HG02588 (cell line): ENCODE results near the gene HSD11B1.
"Not testable (repeated sequence)": the region's sequence is repeated elsewhere in the genome, so short reads cannot be mapped to it uniquely, and the experiment has no call there.

ENCODE experiments used
- ATAC-seq: cut with Tn5 transposase; IDR thresholded peaks from one replicate; pipeline ENCODE4 v1.9.1; 2021; ENCODE audit warnings: mild to moderate bottlenecking, moderate library complexity; ENCODE audit not compliant: unreplicated experiment

Gene HSD11B1

DNA sequence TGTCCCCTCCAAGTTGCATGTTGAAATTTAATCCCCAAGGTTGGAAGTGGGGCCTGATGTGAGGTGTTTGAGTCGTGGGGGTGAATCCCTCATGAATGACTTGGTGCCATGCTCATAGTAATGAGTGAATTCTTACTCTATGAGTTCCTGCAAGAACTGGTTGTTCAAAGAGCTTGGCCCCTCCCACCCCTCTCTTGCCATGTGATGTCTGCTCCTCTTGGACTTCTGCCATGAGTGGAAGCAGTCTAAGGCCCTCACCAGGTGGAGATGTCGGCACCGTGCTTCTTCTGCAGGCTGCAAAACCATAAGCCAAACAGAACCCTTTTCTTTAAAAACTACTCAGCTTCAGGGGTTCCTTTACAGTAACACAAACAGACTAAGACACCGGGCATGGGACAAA, 15.2 kb upstream of the HSD11B1 start:
- ATAC-seq = no peak

DNA sequence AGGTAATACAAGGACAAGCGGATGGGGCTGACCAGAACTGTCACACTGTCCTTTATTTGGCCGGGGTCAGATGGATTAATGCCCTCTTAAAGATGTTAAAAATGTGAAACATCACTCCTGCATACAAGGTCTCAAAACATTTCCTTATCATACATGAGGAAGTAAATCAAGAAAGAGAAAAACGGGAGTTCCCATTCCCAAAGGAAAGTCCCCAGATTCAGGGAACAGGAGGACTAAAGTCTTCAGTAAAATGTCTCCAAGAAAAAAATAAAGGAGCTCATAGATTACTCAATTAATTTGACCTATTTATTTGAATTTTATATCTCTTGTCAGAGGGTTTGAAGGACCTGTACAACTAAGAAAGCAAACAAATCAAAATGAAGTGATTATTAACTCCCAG, 13.4 kb upstream of the HSD11B1 start:
- no peak for ATAC-seq

DNA sequence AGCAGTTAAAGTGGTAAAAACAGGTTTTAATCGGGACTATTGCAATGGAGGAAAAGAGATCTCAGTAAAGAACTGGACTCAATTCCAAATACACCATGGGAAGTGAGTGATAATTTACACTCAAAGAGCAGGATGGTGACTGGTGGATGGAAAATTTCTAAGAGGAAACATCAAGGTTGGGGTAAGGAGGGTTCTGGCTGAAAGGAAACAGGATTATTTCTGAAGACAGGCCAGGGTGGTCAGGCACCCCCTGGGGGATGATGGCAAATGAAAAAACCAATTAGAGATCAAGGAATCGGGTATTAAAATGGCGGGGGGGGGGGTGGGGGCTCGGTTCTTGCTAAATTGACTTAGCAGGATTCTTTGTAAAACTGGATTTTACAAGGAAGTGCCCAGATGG, 12.3 kb upstream of the HSD11B1 start:
- no peak for ATAC-seq

DNA sequence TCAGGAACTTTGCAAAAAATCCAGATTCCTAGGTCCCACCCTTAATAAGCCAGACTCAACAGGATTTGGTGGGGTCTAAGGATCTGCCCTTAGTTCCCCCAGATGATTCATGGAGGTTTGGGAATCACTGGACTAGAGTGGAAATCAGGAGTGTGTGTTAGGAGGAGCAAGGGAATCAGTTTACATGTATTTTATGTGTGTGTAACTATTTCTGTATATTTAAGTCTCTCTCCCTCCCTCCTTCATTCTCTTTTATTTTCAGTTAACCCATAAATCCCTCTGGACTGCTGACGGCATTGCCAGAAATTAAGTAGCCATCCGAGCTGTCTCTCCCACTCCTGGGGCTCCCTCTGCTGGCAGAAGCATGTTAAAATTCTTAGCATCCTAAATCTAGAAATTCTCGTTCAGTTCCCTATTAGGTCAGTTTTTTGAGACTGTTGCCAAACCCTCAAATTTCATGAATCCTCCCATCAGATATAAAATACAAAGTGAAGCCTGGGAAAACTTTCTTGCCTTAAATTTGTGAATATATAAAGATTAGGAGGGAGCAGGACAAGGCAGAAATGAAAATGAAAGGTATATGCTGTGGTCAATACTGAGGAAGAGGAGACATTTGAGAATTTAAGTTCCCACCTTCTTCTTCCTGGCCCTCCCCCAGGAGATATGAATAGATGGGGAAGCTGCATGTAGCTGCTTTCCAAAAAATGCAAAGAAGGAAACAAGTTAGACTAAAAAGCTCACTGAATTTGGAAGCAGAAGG, 11.7 kb upstream of the HSD11B1 start:
- peak; percentile 70 for ATAC-seq

DNA sequence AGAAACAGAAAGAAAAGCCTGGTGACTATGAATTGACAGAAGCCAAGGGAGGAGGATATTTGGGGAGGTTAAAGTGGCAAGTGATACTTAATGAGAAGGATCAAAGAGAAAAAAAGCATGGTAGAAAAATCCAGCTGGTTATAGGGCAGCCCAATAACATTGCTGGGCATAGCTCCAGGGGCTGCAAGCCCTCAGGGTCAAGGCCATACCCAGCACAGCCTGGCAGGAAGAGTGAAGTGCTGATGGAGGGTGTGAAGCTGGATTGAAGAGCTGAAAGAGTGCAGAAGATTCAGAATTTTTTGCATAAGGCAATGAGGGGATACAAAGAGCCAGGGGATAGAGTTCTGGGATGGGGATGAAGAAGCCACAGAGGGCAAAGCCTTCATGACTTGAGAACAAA, 8.0 kb upstream of the HSD11B1 start:
- ATAC-seq = no peak

DNA sequence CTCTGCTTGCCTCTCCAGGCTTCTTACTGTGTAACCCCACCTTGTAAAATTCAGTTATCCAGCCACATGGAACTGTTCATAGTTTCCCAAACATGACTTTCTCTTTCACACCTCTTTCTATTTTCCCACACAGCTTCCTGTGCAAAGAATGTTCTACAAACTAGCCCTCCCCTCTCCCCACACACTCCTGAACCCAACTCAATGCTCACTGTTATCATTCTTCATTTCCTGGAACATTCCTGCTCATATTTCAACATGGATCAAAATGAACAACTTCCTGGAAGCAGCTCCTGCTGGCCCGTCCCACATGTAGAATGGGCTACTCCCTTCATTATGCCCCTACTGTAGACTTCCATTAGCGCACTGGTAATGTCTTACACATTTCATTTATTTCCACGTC, 7.5 kb upstream of the HSD11B1 start:
- no peak for ATAC-seq

DNA sequence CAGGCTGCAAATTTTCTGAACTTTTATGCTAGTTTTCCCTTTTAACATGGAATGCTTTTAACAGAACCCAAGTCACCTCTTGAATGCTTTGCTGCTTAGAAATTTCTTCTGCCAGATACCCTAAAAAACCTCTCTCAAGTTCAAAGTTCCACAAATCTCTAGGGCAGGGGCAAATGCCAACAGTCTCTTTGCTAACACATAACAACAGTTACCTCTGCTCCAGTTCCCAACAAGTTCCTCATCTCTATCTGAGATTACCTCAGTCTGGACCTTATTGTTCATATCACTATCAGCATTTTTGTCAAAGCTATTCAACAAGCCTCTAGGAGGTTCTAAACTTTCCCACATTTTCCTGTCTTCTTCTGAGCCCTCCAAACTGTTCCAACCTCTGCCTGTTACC, 4.0 kb upstream of the HSD11B1 start:
- not testable (repeated sequence) for ATAC-seq

DNA sequence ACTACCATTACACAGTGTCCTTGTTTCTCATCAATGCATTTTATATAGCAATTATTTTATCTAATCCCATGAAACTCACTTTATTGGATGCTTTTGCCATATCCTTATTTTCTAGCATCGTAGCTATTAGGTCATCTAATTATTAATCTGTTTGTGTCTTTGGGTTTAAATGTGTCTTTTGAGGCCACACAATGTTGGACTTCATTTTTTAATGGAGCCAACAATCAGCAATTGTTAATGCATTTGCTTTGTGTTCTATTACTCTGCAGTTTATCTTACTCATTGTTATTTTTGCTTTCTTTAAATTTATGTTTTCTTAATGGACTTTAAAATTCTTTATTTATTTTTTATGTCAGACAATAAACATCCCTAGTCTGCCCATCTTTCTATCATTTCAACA, 1.8 kb upstream of the HSD11B1 start:
- ATAC-seq = no peak

DNA sequence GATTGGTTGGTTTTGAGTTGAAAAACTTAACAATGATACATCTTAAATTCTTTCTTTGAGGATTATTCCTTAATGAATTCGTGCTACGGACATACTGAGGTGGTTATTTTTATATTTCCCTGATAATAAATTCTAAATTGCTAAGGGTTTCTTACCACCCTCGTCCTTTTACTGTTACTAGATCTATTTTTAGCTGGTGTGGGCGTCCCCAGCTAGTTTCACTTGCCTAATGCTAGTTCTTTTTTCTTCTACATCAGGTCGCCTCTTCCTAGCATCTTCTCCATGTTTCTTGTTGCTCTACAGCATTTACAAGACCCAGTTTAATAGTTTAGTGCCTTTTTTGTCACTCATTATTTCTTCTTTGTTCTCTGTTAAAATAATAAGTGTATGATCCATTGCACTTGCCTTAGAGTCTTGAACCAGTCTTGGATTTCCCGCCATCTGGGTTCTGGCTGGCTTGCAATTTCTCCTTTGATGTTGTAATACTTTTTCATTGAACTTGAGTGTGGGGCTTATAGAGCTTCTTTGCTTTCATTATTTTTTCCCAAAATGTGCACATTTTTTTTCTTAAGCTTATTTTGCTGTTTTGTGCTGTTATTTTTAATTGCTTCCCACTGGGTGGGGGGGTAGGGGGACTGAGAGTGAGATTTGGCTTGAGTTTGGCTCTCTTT, 677 bp upstream of the HSD11B1 start:
- peak; percentile 67 for ATAC-seq

DNA sequence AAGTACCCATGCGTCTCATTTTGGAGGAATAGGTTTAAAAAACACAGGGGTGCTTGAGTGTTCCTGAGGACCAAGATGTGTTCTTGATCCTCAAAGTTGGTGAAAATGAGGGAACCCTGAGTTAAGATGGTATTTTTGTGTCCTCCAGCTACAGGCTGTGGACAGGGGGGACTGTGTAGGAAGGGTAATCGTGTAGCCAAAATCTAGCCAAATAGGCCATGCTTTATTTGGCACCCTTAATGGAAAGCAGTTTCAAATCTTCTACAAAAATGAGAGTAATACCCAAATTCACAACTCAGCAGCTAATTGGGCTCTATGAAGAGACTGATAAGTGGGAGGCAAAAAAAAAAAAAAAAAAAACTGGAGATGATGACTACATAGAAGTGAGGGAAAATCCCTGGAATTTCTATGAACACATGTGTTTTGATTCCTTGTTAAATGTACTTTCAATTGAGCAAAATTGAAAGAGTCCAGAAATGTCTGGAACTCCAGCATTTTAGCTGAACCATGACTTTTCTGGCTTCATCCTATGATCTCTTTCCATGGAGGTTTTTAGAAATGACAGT, 470 bp downstream of the HSD11B1 start:
- no peak for ATAC-seq

DNA sequence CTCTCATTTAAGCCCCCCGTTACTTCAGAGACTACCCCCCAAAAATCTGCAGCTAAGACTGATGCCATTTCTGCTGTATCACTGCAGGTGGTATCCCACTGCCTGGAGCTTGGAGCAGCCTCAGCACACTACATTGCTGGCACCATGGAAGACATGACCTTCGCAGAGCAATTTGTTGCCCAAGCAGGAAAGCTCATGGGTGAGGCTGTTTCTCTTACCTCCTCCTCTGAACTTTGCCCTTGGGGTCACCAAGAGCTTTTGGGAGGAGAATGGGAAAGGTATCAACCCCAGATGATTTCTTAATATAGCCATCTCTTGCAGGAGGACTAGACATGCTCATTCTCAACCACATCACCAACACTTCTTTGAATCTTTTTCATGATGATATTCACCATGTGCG, 2.0 kb downstream of the HSD11B1 start:
- ATAC-seq = no peak

DNA sequence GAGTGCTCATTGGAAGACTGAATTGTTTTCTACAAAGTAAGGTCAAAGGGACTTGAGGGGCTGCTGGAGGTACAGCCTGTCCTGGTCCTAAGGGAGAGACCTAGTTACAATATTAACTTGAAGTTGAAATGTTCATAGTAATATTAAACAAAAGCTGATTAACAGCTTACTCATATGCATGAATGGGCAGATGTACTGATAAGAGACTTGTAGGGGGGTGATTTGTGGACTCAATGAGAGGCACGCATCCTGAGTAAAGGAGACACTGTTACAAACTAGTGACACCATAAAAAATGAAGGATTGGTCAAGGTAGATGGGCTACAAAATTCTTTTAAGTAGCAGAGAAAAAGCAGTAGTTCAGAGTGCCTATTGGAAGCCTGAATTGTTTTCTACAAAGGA, 2.7 kb downstream of the HSD11B1 start:
- no peak for ATAC-seq

DNA sequence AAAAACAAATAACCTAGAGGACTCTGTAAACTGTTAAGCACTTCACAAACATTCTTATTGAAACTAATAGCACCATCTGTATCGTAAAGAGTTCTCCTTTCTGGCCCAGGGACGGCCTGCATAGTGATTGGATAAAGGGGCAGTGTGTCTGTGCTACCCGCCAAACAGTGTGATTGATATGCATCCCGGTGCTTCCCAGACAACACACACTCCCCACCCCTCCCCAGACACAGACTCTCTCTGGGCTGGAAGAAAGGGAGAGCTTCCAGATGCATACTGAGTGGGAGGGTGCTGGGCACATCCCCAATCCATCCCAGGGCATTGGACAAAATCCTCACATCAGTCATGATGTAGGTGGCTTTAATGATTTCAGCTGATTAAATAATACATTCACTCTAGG, 3.7 kb downstream of the HSD11B1 start:
- ATAC-seq = no peak

DNA sequence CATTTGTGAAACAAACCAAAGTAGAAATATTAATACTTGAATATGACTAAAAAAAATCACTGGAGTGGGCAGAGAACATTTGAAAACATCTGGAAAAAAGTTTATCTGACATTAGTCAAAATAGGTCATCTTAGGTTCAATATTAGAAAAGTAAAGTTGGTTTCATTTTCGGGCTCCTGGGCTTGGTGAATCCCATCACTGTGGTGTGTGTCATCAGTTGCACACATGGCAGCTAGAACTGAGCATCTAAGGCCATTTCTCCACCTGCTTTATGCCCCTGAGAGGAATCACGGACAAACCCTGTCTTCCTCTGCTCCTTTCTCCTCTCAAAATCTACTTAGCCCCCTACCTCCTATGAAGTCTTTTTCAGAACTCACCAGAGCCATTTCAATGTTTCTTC, 5.4 kb downstream of the HSD11B1 start:
- no peak for ATAC-seq

DNA sequence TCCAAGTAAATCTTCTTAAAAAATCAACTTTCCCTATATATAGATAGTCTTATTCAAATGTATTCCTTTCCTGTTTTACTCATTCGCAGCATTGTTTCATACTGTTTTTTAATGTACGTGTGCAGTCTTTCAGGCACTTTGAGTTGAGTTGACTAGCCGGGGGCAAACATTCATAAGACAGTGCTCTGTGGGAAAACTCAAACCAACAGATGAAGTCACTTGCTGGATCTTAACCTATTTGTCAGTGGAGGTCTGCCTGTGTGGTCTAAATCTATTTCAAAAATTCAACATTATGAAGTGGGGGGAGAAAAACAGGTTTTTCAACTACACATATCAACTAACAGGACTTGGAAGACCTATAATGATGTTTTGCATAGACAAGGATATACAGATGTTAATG, 6.2 kb downstream of the HSD11B1 start:
- no peak for ATAC-seq

DNA sequence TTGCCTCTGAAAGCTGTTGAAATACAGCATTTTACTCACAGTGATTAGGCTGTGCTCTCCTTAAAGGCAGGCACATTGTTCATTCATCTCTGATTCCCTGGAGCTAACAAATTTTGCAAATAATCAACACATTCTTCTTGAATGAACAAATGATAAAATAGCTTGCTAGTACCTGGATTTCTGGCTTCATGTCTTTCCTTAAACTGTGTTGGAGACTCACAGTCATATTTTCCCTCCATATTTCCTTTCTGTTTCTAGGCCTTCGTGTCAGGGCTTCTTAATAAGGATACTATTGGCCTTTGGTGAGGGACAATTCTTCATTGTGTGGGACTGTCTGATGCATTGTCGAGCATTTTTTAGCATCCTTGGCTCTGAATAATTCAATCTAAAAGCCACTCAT, 9.7 kb downstream of the HSD11B1 start:
- no peak for ATAC-seq

DNA sequence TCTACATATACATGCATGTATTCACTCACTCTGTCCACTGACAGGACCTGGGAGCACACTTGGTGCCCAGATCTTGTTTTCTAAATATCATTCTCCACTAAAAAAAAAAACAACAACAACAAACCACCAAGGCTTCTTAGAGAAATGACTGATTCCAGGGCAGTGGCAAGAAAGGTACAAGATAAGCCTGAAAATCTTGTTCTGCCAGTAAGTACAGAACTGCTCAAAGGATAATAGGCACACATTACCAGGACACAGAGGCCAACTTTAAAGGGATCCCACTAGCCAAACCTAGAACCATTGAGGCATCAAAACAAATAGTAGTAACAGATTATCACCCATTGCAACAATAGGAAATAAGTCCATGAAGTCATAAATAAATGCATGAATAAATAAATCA, 10.7 kb downstream of the HSD11B1 start:
- no peak for ATAC-seq

DNA sequence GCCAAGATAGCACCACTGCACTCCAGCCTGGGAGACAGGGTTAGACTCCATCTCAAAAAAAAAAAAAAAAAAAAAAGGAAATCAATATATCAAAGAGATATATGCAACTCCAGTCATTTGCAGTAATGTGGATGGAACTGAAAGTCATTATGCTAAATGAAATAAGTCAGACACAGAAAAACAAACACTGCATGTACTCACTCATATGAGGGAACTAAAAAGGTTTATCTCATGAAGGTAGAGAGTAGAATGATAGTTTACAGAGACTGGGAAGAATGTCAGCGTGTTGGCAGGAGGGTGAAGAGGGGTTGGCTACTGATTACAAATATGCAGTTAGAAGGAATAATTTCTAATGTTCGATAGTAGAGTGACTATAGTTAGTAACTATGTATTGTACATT, 13.2 kb downstream of the HSD11B1 start:
- ATAC-seq = no peak

DNA sequence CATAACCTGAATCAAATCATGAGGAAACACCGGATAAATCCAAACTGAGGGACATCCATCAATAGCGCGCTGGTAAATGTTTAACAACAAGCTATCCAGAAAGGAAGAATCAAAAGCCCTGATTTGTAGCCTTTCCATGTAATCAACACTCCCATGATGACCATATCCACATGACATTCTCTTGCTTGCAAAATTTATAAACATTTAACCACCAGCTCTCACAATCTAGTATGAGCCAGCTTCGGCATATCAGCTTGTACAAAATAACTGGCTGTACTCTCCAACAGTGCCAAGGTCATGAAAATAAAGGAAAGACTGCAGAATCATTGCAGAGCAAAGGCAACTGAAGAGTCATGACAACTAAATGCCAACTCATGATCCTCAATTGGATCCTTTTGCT, 15.7 kb downstream of the HSD11B1 start:
- ATAC-seq = no peak

DNA sequence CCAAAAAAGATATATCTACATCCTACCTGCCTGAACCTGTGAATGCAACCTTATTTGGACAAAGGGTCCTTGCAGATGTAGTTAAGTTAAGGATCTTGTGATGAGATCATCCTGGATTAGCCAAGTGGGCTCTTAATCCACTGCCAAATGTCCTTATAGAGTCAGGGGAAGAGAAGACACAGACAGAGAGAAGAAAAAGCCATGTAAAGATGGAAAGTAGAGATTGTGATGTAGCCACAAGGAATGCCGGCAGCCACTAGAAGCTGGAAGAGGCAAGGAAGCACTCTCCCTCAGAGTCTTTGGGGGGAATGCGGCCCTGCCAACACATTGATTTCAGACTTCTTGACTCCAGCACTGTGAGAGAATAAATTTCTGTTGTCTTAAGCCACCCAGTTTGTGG, 16.2 kb downstream of the HSD11B1 start:
- no peak for ATAC-seq

DNA sequence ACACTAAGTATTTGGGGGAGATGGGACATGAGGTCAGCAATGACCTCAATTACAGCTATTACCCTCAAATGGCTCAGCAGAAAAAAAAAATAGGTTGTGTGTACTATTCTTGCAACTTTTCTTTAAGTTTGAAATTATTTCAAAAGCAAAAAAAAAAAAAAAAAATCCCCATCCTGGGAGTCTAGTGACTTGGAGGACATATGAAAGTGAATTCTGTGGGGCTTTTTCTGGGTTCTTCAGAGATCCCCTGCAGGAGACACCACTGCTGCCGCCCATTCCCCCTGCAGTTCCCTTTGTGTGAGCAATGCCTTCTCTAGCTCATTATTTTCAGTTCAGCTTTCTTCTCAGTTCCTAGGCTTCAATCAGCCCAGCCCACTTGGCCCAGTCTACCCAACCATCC, 16.7 kb downstream of the HSD11B1 start:
- ATAC-seq = no peak

DNA sequence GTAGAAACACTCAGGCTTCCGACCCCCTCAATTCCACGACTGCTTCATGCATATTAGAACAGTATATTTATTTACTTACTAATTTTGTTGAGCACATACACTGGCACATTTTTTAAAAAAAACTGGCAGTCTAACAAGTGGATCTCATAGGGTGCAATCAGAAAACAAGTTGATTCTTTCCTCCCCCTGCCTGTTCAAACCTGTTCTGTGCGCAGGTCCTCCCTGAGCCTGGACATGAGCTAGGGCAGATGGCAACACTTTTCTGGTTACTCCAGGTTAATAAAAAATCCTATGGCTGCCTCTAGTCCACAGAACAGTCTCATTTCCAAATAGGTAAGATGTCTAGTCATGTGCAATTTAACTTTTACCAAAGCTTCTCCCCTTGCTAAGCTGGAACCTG, 18.6 kb downstream of the HSD11B1 start:
- no peak for ATAC-seq
